GM19239 (cell line): ENCODE data around the gene MSI2.

Experiments used
- DNase-seq: peaks from one replicate; pipeline ENCODE4 v3.0.0; 2011; ENCODE audit warnings: low spot score; ENCODE audit not compliant: insufficient read length
- FAIRE-seq: peaks from 2 replicates; lab custom pipeline; 2011; peaks lifted over from hg19 to GRCh38; lab: Jason Lieb, UNC

Gene MSI2

DNA sequence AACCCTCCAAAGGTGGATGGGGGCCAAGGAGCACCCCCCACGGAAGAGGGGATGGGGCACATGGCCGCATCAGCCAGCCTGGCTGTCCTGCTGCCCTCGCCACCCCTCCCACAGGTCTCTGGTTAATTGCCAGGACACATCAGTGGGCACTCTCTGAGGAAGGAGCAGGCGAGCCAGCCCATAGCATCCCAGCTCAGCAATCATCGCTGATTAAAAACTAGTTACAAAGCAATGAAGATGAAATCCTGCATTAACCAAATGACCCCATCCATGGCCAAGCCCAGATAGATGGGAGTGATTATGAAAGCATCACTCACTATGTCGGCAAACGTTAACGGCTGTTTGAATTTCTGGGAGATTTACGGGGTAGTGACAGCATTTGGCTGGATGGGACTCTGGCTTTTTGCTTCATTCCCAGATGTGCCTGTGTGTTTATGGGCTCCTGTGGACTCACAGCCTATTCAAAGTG, 443.5 kb downstream of the MSI2 start:
- FAIRE-seq, result no peak
- no peak for DNase-seq

DNA sequence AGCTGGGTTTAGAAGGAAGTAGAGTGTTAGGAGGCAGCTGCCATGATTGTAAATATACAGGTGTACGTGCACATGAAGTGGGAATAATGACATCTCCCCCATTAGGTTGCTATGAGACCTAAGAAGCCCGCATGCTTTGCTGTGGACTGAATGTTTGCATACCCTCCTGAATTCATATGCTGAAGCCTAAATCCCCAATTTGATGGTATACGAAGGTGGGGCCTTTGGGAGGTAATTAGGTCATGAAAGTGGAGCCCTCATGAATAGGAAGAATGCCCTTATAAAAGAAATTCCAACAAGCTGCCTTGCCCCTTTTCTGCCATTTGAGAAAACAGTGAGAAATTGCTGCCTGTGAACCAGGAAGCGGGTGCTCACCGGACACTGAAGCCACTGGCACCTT, 444.8 kb downstream of the MSI2 start:
- no peak for DNase-seq
- FAIRE-seq, result no peak

DNA sequence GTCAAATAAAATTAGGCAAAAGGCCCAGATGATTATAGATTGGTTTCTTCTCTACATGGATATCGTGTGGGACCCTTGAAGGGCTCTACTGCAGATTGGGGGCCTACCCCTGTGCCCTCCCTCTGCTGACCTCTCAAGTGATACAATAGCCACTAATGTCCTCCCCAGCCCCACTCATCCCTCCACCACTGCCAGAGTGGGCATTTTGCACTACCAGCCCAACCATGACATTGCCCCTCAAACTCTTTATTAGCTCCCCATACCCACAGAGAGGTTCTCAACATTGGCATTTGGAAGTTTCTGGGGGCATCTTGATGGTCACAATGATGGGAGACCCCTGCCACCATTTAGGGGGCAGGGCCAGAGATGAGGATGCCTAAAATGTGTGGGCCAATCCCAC, 446.9 kb downstream of the MSI2 start:
- no peak for FAIRE-seq
- no peak for DNase-seq

DNA sequence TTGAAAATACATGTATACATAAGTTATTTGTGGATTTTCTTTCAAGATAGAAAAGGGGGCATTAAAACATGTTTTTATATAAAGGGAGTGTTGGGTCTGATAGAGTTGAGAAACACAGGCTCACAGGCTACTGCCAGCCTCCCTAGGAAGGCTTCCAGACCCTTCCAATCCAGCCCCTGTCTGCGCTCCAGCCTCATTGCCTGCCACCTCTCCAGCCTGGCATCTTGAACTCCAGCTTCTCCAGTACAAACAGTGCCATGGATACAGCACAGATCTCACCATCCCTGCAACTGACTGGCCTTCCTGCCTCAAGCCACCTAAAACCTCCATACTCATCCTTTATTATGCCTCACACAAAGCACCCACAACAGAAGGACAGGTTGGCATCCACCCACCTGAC, 448.1 kb downstream of the MSI2 start:
- DNase-seq (no peak), FAIRE-seq (no peak)

DNA sequence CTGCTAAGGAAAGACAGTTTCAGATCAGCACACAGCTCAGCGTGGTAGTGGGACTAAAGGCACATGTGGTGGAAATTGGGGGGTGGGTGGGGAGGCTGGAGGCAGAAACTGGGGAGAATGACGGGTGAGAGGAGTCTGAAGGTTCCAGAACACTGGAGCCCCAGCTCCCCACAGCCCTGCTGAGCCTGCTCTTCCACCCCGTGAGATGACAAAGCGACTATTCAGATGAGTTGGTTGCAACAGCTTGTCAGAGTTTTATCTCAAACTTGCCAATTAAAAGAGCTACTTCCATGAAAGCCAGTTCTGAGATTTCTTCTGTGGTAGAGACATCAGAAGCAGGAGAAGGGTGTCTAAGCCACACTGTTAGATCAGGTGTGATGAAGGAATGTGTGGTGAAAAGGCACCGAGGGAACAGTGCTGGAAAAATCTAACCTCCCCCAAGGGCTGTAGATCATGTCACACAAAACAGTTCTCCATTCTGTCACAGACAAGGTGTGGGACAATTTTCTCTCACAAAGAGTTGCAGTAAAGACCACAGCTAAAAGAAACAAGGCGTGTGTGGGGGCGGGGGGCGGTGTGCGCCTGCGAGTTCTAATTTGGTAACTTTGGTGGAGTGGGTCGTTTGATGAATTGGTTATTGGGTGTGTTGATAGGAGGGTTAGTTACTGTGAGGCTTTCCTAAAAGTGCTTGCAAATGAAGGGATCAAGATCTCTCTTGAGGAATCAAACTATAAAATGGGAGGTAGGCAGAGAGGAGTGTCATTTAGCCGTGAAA, 449.8 kb downstream of the MSI2 start:
- FAIRE-seq, result no peak

DNA sequence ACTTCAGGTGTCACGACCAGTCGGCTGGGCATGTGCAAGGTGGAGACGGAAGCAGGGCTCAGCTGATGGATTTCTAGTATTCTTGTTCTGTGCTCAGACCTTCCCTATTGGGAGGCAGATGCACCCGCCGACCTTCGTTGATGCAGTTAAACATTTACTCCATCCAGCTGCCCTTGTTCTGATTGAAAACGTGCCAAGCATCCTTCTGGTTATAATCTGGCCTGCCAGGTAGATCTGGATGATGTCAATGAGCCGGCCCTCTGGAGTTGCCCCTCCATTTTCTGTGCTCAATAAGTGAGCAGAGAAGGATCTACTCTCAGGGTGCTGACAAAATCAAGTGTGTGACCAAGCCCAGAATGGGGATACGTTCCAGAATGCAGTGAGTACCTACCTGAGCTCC, 450.4 kb downstream of the MSI2 start:
- DNase-seq, result no peak
- no peak for FAIRE-seq

More for the DNA sequence above, 449.8 kb downstream of the MSI2 start:
- DNase-seq, result no peak

GRCh38 chr17:57707892-57708291, 451.6 kb downstream of the MSI2 start:
- no peak for FAIRE-seq

GRCh38 chr17:57708410-57708809, 452.1 kb downstream of the MSI2 start:
- DNase-seq, result no peak

More at GRCh38 chr17:57707892-57708291, 451.6 kb downstream of the MSI2 start:
- DNase-seq, result no peak

GRCh38 chr17:57713140-57713539, 456.8 kb downstream of the MSI2 start:
- DNase-seq (no peak), FAIRE-seq (no peak)

More at GRCh38 chr17:57708410-57708809, 452.1 kb downstream of the MSI2 start:
- no peak for FAIRE-seq

DNA sequence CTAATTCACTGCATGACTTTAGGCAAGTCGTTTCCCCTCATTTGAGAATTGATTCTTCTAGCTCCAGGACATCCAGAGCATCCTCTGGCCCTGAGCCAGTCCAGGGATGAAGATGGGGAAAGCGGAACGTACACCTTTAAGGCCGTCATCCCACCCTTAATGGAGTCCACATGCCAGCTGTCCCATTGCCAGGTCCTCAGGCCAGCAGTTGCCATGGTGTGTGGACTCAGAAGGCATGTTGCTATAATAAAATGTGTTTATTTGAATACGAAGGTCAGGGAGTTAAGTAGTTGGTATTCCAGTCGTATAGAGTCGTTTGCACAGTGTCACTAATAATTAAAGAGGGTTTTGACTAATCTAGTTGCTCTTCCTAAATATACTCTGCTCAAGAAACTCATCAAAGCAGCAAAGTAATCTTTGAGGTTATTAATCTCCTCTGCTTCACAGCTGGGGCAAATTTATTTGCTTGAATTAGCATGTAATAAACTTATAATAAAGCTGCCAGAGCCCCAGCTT, 458.4 kb downstream of the MSI2 start:
- FAIRE-seq, result no peak
- no peak for DNase-seq

DNA sequence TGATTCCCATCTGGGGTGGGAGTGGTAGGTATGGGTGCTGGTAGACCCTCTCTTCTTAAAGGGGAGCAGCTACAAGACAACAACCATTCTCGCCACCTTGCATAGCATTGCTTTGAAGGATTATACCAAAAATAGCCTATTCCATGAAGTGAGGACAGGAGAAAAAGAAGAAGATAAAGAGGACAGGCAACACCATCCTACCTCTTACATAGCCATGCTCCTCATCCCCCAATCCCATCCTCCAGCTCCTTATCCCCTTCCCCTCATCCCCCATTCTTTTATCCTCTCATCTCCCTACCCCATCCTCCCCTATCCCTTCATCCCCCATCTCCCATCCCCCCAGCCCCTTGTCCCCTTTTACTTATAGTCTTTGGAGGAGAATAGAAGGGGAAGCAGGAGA, 459.7 kb downstream of the MSI2 start:
- FAIRE-seq (no peak), DNase-seq (no peak)

DNA sequence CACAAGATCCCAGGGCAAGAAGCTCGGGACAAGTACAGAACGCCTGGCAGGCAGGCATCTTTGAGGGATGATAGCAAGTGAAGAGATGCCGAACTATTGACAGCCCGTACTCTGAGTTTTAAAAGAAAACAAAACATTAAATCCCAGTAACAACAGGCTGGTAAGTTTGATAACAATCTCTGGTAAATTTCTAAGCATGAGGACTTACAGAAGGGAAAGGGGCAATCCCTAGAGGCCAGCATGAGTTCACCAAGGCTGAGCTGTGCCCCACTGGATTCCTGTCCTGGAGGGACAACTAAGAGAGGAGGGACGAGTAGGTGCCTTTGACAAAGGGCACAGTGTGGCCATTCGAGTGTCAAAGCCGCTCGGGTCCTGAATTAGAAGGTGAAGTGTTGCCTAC, 462.6 kb downstream of the MSI2 start:
- no peak for DNase-seq

DNA sequence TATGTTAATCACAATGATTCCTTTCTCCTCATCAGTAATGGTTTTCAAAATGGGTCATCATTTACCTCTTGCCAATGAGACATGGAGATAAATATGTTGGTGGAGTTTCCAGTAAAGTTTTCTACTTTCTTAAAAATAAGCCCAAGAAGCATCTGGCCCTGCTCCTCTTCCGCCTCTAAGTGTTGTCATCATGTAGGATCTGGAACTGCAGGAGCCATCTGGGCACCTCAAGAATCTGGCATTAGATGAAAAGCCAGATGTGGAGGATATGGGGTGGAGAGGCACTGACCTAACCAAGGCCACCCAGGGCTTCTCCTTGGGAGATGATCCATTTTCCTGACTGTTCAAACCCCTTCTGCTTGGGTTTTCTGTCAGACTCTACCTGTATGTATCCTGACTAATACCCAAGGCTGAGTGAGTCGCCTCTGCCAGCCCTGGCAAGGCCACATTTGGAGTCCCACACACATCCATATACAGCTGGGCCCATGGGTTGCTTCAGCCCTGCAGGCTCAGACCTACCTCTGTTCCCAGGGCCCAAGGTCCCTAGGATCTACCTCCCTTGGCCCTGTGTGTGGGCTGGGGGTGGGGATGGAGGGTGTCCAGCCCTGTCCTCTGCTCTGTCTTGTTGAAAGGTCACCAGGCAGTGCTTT, 464.2 kb downstream of the MSI2 start:
- FAIRE-seq (no peak), DNase-seq (no peak)

More for the DNA sequence above, 462.6 kb downstream of the MSI2 start:
- FAIRE-seq, result no peak

- no peak for DNase-seq
- no peak for FAIRE-seq
Observed at GRCh38 chr17:57721967-57722703, 465.8 kb downstream of the MSI2 start.

GRCh38 chr17:57722704-57723043, 466.4 kb downstream of the MSI2 start:
- DNase-seq (no peak), FAIRE-seq (no peak)

GRCh38 chr17:57723427-57724025, 467.2 kb downstream of the MSI2 start:
- no peak for DNase-seq
- FAIRE-seq, result no peak

GRCh38 chr17:57724026-57724728, 467.9 kb downstream of the MSI2 start:
- FAIRE-seq (peak; percentile 91), DNase-seq (peak; percentile 49)

DNA sequence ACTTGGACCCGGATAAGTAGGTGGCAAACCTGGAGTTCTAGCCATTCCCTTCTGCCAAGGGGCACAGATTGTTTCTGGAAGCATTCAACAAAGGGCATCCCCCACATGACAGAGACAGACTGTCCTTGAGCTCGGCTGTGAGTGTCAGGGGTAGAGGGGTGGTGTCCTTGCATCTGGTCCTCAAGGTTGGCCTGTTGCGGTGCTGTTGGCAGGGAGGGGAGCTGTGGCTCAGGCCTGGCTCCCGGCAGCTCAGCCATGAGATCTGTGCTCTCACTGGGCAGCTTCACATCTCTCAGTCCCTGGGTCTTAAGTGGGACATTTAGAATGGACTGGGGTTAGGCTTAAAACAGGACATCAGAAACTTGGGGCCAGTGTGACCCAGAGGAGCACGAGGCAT, 468.4 kb downstream of the MSI2 start:
- DNase-seq (no peak), FAIRE-seq (no peak)

GRCh38 chr17:57726213-57726790, 470.0 kb downstream of the MSI2 start:
- no peak for DNase-seq

More at GRCh38 chr17:57726213-57726790, 470.0 kb downstream of the MSI2 start:
- no peak for FAIRE-seq
